GM23338 (cell line): ENCODE results near the gene FRYL. TPM values are rescaled to one million over a fixed set of nuclear protein-coding genes. Genes with fewer than 3 reads are reported as not detected.

Experiments
- ATAC-seq: fragments of 200-7000 bp; cut with Tn5 transposase; 3 replicates; pipeline ENCODE4 v1.9.1; 2020
- DNase-seq: peaks from one replicate; pipeline ENCODE4 v3.0.0-alpha.2; 2015; ENCODE audit warnings: low spot score
- H2AFZ ChIP-seq: fragments of 200-600 bp; sonication (generic); 2 replicates; pipeline ENCODE4 v1.8.0; 2016; ENCODE audit warnings: antibody characterized with exemption, mild to moderate bottlenecking, moderate library complexity
- H3F3A ChIP-seq: fragments of 200-600 bp; sonication (generic); replicated peaks from 2 replicates; pipeline ENCODE4 v1.8.0; 2017; ENCODE audit warnings: antibody characterized with exemption, mixed run types, low read depth
- H3K27ac ChIP-seq: fragments of 200-600 bp; sonication (generic); 2 replicates; pipeline ENCODE4 v1.6.1; 2016; ENCODE audit warnings: low read depth
- H3K27me3 ChIP-seq: fragments of 200-600 bp; sonication (generic); 2 replicates; pipeline ENCODE4 v1.8.0; 2016; ENCODE audit warnings: mild to moderate bottlenecking, mixed run types, moderate library complexity; ENCODE audit not compliant: insufficient read depth
- H3K36me3 ChIP-seq: fragments of 200-600 bp; sonication (generic); 2 replicates; pipeline ENCODE4 v1.8.0; 2016; ENCODE audit warnings: mild to moderate bottlenecking; ENCODE audit not compliant: insufficient read depth
- H3K4me1 ChIP-seq: fragments of 200-600 bp; sonication (generic); 2 replicates; pipeline ENCODE4 v1.8.0; 2016; ENCODE audit warnings: mild to moderate bottlenecking, moderate library complexity; ENCODE audit not compliant: insufficient read depth
- H3K4me2 ChIP-seq: fragments of 200-600 bp; sonication (generic); 2 replicates; pipeline ENCODE4 v1.7.1; 2017; ENCODE audit warnings: mixed run types
- H3K4me3 ChIP-seq: fragments of 200-600 bp; sonication (generic); 2 replicates; pipeline ENCODE4 v1.6.1; 2016; ENCODE audit warnings: mixed run types
- H3K79me2 ChIP-seq: fragments of 200-600 bp; sonication (generic); replicated peaks from 2 replicates; pipeline ENCODE4 v1.8.0; 2017; ENCODE audit warnings: mild to moderate bottlenecking; ENCODE audit not compliant: insufficient read depth
- H3K9me2 ChIP-seq: fragments of 200-600 bp; sonication (generic); 2 replicates; pipeline ENCODE4 v1.8.0; 2017; ENCODE audit not compliant: insufficient read depth
- H4K20me1 ChIP-seq: fragments of 200-600 bp; sonication (generic); replicated peaks from 2 replicates; pipeline ENCODE4 v1.8.0; 2017; ENCODE audit warnings: mild to moderate bottlenecking; ENCODE audit not compliant: insufficient read depth
- H3K27ac Mint-ChIP-seq: 2 replicates; pipeline ENCODE4 v1.8.0; 2020; ENCODE audit warnings: inconsistent platforms, mild to moderate bottlenecking, moderate library complexity, mixed read lengths
- H3K27me3 Mint-ChIP-seq: 3 replicates; pipeline ENCODE4 v1.8.0; 2022; ENCODE audit warnings: low read depth, mild to moderate bottlenecking, moderate library complexity, mixed read lengths, inconsistent platforms; ENCODE audit not compliant: insufficient read depth, poor library complexity
- H3K36me3 Mint-ChIP-seq: 3 replicates; pipeline ENCODE4 v1.8.0; 2021; ENCODE audit warnings: low read depth, mild to moderate bottlenecking, inconsistent platforms, moderate library complexity, mixed read lengths
- H3K4me1 Mint-ChIP-seq: 3 replicates; pipeline ENCODE4 v1.8.0; 2020; ENCODE audit warnings: mild to moderate bottlenecking, inconsistent platforms, mixed read lengths
- H3K4me3 Mint-ChIP-seq: 3 replicates; pipeline ENCODE4 v1.8.0; 2021; ENCODE audit warnings: moderate library complexity, mild to moderate bottlenecking, inconsistent platforms, mixed read lengths
- H3K9me3 Mint-ChIP-seq: 3 replicates; pipeline ENCODE4 v1.8.0; 2020; ENCODE audit warnings: moderate library complexity, mild to moderate bottlenecking, inconsistent platforms, mixed read lengths
- EZH2 ChIP-seq: fragments of 200-600 bp; sonication (generic); IDR thresholded peaks from one replicate; pipeline ENCODE4 v1.8.0; 2017; ENCODE audit warnings: antibody characterized with exemption, mild to moderate bottlenecking, low read depth; ENCODE audit not compliant: unreplicated experiment
- NANOG ChIP-seq: IDR thresholded peaks from 2 replicates; pipeline ENCODE4 v1.6.1; 2016; ENCODE audit warnings: antibody characterized with exemption, borderline replicate concordance
- STAT1 ChIP-seq: IDR thresholded peaks from one replicate; pipeline ENCODE4 v1.6.1; 2016; ENCODE audit warnings: antibody characterized with exemption; ENCODE audit not compliant: unreplicated experiment
- ZNF114 ChIP-seq: fragments of 250-450 bp; sonication (Bioruptor Pico); IDR thresholded peaks from 2 replicates; pipeline ENCODE4 v1.5.0; 2020; ENCODE audit warnings: mild to moderate bottlenecking, moderate library complexity
- ZNF331 ChIP-seq: fragments of 250-450 bp; sonication (Bioruptor Pico); IDR thresholded peaks from 2 replicates; pipeline ENCODE4 v1.5.0; 2020; ENCODE audit warnings: low read depth, mild to moderate bottlenecking, moderate library complexity
- ZNF462 ChIP-seq: fragments of 250-450 bp; sonication (Bioruptor Pico); IDR thresholded peaks from 2 replicates; pipeline ENCODE4 v1.5.0; 2020; ENCODE audit warnings: mild to moderate bottlenecking, moderate library complexity
- polyA plus RNA-seq: library from polyadenylated mRNA; unstranded; fragments of >200 nt; fragmentation: Nextera tagmentation; extraction: Ambion mirVana; gene quantifications from 2 replicates; pipeline ENCODE4 v1.2.1, GENCODE V29; 2016
- total RNA-seq: library from RNA; depleted of rRNA; stranded (reverse); fragments of >200 nt; shearing (Covaris generic); gene quantifications from 2 replicates; pipeline ENCODE4 v1.2.3, GENCODE V29; 2014
- TF ChIP-seq, protein P1 (sequence below), 2 experiments: fragments of 200-600 bp in 1 of 2; sonication (generic) in 1 of 2; conservative IDR thresholded peaks; 2 replicates each; pipeline versions ENCODE4 v1.5.1 to v1.6.1; 2016 to 2017; ENCODE audit warnings: antibody characterized with exemption in 2 of 2, low read depth in 2 of 2, mild to moderate bottlenecking in 2 of 2, moderate library complexity in 1 of 2

FRYL gene
- total and polyA plus RNA-seq, 2 experiments from 2014 or later = 30.7 to 53.3 TPM

DNA sequence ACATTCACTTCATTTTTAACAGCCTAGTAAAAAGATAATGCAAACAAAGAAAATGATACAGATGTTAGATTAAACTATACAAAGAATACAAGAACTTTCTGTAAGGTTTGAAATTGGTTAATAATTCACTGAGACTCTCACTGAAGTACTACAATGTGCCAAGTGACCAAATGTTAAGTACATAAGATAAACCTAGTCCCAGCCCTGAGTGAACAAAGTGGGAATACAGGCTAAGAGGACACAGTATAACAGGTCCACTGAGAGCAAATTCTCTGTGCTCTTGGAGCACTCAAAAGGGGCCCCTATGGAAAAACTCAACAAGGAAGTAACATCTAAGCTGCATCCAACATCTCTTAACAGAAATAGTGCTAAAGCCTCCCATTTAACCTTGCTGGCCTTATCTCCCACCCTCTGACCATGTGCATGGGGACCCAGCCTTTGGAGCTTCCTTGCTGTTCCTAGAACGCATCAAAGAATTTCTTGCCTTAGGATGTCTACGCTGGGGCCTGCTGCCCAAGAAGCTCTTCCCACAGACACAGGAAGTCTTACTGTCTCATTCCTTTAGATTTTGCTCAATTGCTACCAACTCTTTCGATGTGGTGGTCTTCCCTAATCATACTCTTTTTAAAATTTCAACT is 176.6 kb downstream of the FRYL start:
- H3K27me3 Mint-ChIP-seq = no peaks in the 10 kb centered on the region
- Histone ChIP-seq H3K79me2 (no peaks in the 10 kb centered on the region), H3K27me3 (no peaks in the 10 kb centered on the region), H2AFZ (no peak overlapping the region), H3K4me1 (peaks cover 4% of the 10 kb centered on the region; the same call in 1 of the 2 replicates), H3F3A (no peaks in the 10 kb centered on the region), H3K4me3 (no peak overlapping the region), H3K27ac (no peak overlapping the region), H3K9me2 (no peaks in the 10 kb centered on the region), H3K4me2 (no peak overlapping the region), H4K20me1 (no peaks in the 10 kb centered on the region), H3K36me3 (no peaks in the 10 kb centered on the region)
- no peak for DNase-seq
- H3K36me3 Mint-ChIP-seq = peaks cover 4% of the 10 kb centered on the region; the same call in 1 of the 3 replicates
- peaks cover 7% of the 10 kb centered on the region; the same call in 2 of the 3 replicates for H3K4me1 Mint-ChIP-seq
- H3K9me3 Mint-ChIP-seq = no peaks in the 10 kb centered on the region
- H3K4me3 Mint-ChIP-seq = no peak overlapping the region
- H3K27ac Mint-ChIP-seq = no peak overlapping the region
- no peak for TF ChIP-seq NANOG
- no peak for TF ChIP-seq ZNF114 (CRISPR knock-in tag)
- no peak for TF ChIP-seq EZH2
- no peak for TF ChIP-seq STAT1
- TF ChIP-seq ZNF462 (CRISPR knock-in tag) = no peak
- no peak for TF ChIP-seq ZNF331 (CRISPR knock-in tag)
- TF ChIP-seq, protein P1, sequence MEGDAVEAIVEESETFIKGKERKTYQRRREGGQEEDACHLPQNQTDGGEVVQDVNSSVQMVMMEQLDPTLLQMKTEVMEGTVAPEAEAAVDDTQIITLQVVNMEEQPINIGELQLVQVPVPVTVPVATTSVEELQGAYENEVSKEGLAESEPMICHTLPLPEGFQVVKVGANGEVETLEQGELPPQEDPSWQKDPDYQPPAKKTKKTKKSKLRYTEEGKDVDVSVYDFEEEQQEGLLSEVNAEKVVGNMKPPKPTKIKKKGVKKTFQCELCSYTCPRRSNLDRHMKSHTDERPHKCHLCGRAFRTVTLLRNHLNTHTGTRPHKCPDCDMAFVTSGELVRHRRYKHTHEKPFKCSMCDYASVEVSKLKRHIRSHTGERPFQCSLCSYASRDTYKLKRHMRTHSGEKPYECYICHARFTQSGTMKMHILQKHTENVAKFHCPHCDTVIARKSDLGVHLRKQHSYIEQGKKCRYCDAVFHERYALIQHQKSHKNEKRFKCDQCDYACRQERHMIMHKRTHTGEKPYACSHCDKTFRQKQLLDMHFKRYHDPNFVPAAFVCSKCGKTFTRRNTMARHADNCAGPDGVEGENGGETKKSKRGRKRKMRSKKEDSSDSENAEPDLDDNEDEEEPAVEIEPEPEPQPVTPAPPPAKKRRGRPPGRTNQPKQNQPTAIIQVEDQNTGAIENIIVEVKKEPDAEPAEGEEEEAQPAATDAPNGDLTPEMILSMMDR (conservative IDR thresholded peaks at IDR 0.05; ENCODE audit: low read depth in 2 of 2) = no peak
- no peak for ATAC-seq
